GF-D8 (cell line): ENCODE results near the gene STYXL1.
A peak's percentile ranks its signal among the peaks of the same experiment; 100 is the strongest.

Experiments used
- DNase-seq: peaks from one replicate; lab custom pipeline; 2025; lab: John Stamatoyannopoulos, UW

The STYXL1 gene

GRCh38 chr7:75979759-75980429 is 67.9 kb downstream of the STYXL1 start:
- no peak for DNase-seq

GRCh38 chr7:75977743-75978142 is 70.1 kb downstream of the STYXL1 start:
- no peak for DNase-seq

- peak; percentile 96 for DNase-seq
Observed at GRCh38 chr7:75971961-75972763, 75.6 kb downstream of the STYXL1 start.

- no peak for DNase-seq
Observed at GRCh38 chr7:75971309-75971960, 76.4 kb downstream of the STYXL1 start.

- DNase-seq, result no peak
Observed at GRCh38 chr7:75969704-75970498, 77.9 kb downstream of the STYXL1 start.

- no peak for DNase-seq
Observed at GRCh38 chr7:75969182-75969581, 78.6 kb downstream of the STYXL1 start.

- no peak for DNase-seq
Observed at GRCh38 chr7:75968561-75969001, 79.2 kb downstream of the STYXL1 start.

- DNase-seq, result no peak
Observed at GRCh38 chr7:75968012-75968411, 79.8 kb downstream of the STYXL1 start.

- peak; percentile 76 for DNase-seq
Observed at GRCh38 chr7:75967487-75967997, 80.3 kb downstream of the STYXL1 start.

GRCh38 chr7:75967055-75967454 is 80.7 kb downstream of the STYXL1 start:
- DNase-seq, result no peak

- no peak for DNase-seq
Observed at GRCh38 chr7:75966190-75966961, 81.4 kb downstream of the STYXL1 start.

GRCh38 chr7:75965617-75966016 is 82.2 kb downstream of the STYXL1 start:
- no peak for DNase-seq

- no peak for DNase-seq
Observed at GRCh38 chr7:75963381-75963995, 84.3 kb downstream of the STYXL1 start.

GRCh38 chr7:75962607-75963380 is 85.0 kb downstream of the STYXL1 start:
- no peak for DNase-seq

- DNase-seq, result no peak
Observed at GRCh38 chr7:75961218-75961617, 86.6 kb downstream of the STYXL1 start.

- no peak for DNase-seq
Observed at GRCh38 chr7:75960372-75960771, 87.4 kb downstream of the STYXL1 start.

GRCh38 chr7:75958802-75959543 is 88.8 kb downstream of the STYXL1 start:
- no peak for DNase-seq

- no peak for DNase-seq
Observed at GRCh38 chr7:75957021-75957736, 90.6 kb downstream of the STYXL1 start.
